IPS-NIHi11 (cell line): ENCODE results near the gene ENG.

ENCODE experiments used
- DNase-seq: peaks from one replicate; pipeline ENCODE4 v3.0.0; 2012; ENCODE audit warnings: mixed read lengths, low spot score

ENG gene

DNA sequence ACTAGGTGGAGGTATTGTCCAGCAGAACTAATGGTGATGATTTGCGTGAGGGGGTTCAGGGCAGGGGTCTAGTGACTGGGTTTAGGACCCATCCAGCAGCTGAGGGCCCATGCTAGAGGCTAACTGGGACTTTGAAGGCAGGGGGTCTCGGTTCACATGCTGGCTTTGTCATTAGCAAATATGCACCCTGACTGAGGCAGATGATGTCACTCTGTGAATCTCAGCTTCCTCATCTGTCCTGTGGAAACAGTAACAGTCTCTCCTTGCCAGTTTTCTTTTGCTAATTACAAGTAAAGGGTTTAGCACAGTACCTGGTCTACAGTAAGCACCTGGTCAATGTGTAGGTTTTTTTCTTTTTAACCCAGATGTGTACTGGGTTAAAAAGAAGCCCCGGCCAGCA is 81.2 kb downstream of the ENG start:
- no peak for DNase-seq

DNA sequence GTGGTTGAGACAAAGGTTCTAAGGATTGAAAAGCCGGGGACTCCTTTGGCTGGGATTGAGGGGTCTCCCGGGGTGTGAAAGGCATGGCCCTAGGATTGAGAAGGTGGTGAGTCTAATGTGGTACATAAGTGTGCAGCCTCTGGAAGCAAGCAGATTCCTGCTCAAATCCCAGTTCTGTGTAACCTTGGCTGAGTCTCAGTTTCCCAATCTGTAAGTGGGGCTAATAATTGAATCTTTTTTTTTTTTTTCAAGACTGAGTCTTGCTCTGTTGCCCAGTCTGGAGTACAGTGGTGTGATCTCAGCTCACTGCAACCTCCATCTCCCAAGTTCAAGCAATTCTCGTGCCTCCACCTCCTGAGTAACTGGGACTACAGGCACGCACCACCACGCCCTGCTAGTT is 81.9 kb downstream of the ENG start:
- no peak for DNase-seq

DNA sequence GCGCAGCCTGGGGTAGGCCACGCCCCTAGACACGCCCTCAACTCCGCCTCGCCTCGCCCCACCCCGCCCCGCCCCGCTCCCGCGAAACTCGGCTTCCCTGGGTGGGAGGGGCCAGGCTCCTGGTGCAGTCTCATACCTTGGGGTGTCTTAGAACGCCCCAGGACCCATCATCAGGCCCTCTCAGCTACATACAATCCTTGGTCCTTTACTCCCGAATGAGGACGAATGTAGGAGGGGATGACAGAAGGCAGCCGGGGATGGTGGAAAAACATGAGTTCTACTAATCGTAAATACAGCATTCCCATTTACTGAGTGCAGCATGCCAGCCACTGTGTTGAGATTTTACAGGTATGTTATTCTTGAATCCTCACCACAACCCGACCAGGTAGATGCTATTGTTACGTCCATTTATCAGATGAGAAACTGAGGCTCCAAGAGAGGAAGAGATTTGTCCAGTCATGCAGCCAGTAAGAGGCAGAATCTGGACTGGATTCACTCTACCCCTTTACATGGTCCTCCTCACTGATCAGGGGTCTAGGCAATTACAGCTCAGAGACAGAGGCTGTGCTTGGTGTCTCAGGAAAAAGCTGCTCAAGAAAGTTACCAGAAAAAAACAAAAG is 82.8 kb downstream of the ENG start:
- DNase-seq: no peak

DNA sequence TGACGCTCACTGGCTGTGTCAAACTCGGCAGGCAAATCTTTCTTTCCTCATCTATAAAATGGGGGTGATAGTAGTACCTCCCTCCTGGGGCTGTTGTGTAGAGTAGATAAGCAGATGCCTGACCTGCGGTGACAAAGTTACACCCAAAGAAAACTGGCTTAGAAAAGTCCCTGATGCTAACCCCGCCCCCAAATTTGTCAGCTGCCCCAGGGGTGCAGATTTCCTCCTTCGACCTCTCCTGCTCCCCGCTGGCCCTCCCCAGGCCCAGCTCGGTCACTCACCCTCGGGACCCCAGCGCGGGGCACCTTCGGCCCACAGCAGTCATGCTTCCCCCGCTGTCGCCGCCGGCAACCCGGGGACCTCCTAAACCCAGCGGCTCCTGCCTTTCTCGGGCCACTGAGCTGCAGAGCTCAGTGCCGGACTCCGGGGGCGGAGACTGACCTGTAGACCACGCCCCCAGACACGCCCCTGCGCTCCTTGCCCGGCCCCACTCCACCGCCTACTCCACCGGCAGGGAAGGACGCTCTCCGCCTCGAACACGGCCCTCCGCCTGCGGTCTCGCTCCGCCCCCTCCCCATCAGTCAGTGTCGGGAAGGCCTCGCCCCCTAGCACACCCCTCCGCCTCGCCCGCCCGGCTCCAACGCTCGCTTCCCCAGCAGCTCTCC is 83.4 kb downstream of the ENG start:
- peak; percentile 98 for DNase-seq

GRCh38 chr9:127770583-127770904 is 83.9 kb downstream of the ENG start:
- no peak for DNase-seq

GRCh38 chr9:127769929-127770582 is 84.4 kb downstream of the ENG start:
- DNase-seq: no peak

DNA sequence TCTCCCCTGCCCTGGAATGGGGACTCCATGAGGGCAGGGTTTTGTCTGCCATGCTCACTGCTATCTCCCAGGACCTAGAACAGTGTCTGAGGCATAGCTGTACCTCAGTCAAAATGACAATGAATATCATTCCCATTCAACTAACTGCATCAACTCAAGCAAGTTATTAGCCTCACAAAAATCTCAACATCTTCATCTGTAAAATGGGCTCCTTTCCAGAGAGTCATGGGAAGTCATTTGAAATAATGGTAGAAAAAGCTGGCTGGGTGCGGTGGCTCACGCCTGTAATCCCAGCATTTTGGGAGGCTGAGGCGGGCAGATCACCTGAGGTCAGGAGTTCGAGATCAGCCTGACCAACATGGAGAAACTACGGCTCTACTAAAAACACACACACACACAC is 85.4 kb downstream of the ENG start:
- no peak for DNase-seq

- DNase-seq: no peak
Measured at GRCh38 chr9:127768698-127769097, 85.8 kb downstream of the ENG start.

DNA sequence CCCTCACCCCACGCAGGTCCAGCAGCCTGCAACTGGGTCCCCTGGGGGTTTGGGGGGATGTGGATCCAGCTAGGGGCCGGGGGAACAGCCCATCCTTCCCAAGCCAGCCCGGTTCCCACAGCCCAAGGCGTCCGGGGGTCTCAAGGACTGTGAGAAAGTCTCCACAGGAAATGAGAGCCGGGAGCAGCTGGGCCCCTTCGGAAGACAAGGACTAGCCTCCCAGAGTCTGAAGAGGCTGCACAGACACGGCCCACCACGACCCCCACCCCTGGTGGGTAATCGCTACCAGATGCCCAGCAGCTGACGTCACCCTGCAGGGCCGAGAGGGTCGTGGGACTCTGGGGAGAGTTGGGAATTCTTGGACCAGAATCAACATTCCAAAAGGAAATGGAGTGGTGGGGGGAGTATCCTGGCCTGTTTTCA is 86.5 kb downstream of the ENG start:
- no peak for DNase-seq

- no peak for DNase-seq
Measured at GRCh38 chr9:127767410-127767809, 87.0 kb downstream of the ENG start.

GRCh38 chr9:127765418-127765817 is 89.0 kb downstream of the ENG start:
- no peak for DNase-seq
